ENCODE data around the gene ZDHHC13.

DNA sequence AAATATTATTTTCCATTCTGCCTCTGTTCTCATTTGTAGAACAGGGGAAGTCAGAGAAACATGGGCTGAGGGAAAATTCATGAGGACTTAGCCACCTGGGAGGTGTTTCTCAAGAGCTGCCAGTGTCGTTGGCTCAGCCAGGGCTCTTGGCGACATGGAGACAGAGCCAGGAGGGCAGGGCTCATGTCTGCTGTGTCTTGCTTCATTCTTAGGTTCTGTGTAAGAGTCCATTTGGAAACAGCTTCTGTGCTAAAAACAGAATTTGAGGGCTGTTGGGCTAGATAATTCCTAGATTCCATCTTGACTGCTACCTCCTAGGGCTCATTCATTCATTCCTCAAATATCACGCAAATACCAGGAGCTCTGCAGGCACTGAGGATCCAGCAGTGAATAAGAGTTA, 41.3 kb upstream of the ZDHHC13 start:
- TF ChIP-seq, protein P1, sequence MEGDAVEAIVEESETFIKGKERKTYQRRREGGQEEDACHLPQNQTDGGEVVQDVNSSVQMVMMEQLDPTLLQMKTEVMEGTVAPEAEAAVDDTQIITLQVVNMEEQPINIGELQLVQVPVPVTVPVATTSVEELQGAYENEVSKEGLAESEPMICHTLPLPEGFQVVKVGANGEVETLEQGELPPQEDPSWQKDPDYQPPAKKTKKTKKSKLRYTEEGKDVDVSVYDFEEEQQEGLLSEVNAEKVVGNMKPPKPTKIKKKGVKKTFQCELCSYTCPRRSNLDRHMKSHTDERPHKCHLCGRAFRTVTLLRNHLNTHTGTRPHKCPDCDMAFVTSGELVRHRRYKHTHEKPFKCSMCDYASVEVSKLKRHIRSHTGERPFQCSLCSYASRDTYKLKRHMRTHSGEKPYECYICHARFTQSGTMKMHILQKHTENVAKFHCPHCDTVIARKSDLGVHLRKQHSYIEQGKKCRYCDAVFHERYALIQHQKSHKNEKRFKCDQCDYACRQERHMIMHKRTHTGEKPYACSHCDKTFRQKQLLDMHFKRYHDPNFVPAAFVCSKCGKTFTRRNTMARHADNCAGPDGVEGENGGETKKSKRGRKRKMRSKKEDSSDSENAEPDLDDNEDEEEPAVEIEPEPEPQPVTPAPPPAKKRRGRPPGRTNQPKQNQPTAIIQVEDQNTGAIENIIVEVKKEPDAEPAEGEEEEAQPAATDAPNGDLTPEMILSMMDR (IDR thresholded peaks at IDR 0.05): no peak
- TF ChIP-seq ZFX (IDR thresholded peaks at IDR 0.05; ENCODE audit: borderline replicate concordance): no peak
